Measurements from ENCODE around the gene ETV6.
A peak's percentile ranks its signal among the peaks of the same experiment; 100 is the strongest.

ETV6 gene

GRCh38 chr12:11756022-11756421, 106.5 kb downstream of the ETV6 start:
- Mint-ChIP-seq H3K36me3 (peaks cover 26% of the 10 kb centered on the region), H3K4me1 (peaks cover 12% of the 10 kb centered on the region), H3K9me3 (no peaks in the 10 kb centered on the region), H3K4me3 (no peak overlapping the region), H3K27ac (no peak overlapping the region), H3K27me3 (no peaks in the 10 kb centered on the region)

- Mint-ChIP-seq H3K27me3 (no peaks in the 10 kb centered on the region), H3K9me3 (no peaks in the 10 kb centered on the region), H3K4me3 (no peak overlapping the region), H3K36me3 (peaks cover 27% of the 10 kb centered on the region), H3K4me1 (peaks cover 10% of the 10 kb centered on the region), H3K27ac (no peak overlapping the region)
Observed at GRCh38 chr12:11756523-11756922, 107.0 kb downstream of the ETV6 start.

GRCh38 chr12:11757095-11757494, 107.6 kb downstream of the ETV6 start:
- Mint-ChIP-seq H3K4me1 (peaks cover 11% of the 10 kb centered on the region), H3K4me3 (no peak overlapping the region), H3K9me3 (no peaks in the 10 kb centered on the region), H3K36me3 (peaks cover 22% of the 10 kb centered on the region), H3K27me3 (no peaks in the 10 kb centered on the region), H3K27ac (no peak overlapping the region)

- peaks cover 22% of the 10 kb centered on the region for H3K36me3 Mint-ChIP-seq
- H3K27me3 Mint-ChIP-seq = no peaks in the 10 kb centered on the region
- peaks cover 15% of the 10 kb centered on the region for H3K4me1 Mint-ChIP-seq
- H3K9me3 Mint-ChIP-seq = no peaks in the 10 kb centered on the region
- H3K4me3 Mint-ChIP-seq = no peak overlapping the region
- H3K27ac Mint-ChIP-seq = no peak overlapping the region
Observed at GRCh38 chr12:11757531-11757930, 108.1 kb downstream of the ETV6 start.

- Mint-ChIP-seq H3K4me1 (peaks cover 21% of the 10 kb centered on the region), H3K27ac (no peak overlapping the region), H3K4me3 (no peak overlapping the region), H3K9me3 (no peaks in the 10 kb centered on the region), H3K27me3 (no peaks in the 10 kb centered on the region), H3K36me3 (peaks cover 18% of the 10 kb centered on the region)
Observed at GRCh38 chr12:11758087-11758486, 108.6 kb downstream of the ETV6 start.

GRCh38 chr12:11758510-11759493, 109.3 kb downstream of the ETV6 start:
- H3K4me1 Mint-ChIP-seq = peaks cover 24% of the 10 kb centered on the region
- H3K27ac Mint-ChIP-seq = peak overlapping the region; percentile 4
- H3K36me3 Mint-ChIP-seq = peaks cover 13% of the 10 kb centered on the region
- H3K27me3 Mint-ChIP-seq = no peaks in the 10 kb centered on the region
- H3K4me3 Mint-ChIP-seq = no peak overlapping the region
- H3K9me3 Mint-ChIP-seq = no peaks in the 10 kb centered on the region

- H3K36me3 Mint-ChIP-seq = peaks cover 12% of the 10 kb centered on the region
- peaks cover 31% of the 10 kb centered on the region for H3K4me1 Mint-ChIP-seq
- H3K9me3 Mint-ChIP-seq = no peaks in the 10 kb centered on the region
- no peaks in the 10 kb centered on the region for H3K27me3 Mint-ChIP-seq
- no peak overlapping the region for H3K4me3 Mint-ChIP-seq
- no peak overlapping the region for H3K27ac Mint-ChIP-seq
Observed at GRCh38 chr12:11759494-11759878, 110.0 kb downstream of the ETV6 start.

GRCh38 chr12:11759899-11760298, 110.4 kb downstream of the ETV6 start:
- Mint-ChIP-seq H3K4me1 (peaks cover 34% of the 10 kb centered on the region), H3K36me3 (peaks cover 12% of the 10 kb centered on the region), H3K27me3 (no peaks in the 10 kb centered on the region)

GRCh38 chr12:11761869-11762567, 112.5 kb downstream of the ETV6 start:
- Mint-ChIP-seq H3K36me3 (peaks cover 11% of the 10 kb centered on the region), H3K9me3 (no peaks in the 10 kb centered on the region), H3K27me3 (no peaks in the 10 kb centered on the region), H3K27ac (no peak overlapping the region), H3K4me1 (peaks cover 55% of the 10 kb centered on the region), H3K4me3 (no peak overlapping the region)

More at GRCh38 chr12:11759899-11760298, 110.4 kb downstream of the ETV6 start:
- Mint-ChIP-seq H3K4me3 (no peak overlapping the region), H3K27ac (no peak overlapping the region), H3K9me3 (no peaks in the 10 kb centered on the region)

- Mint-ChIP-seq H3K4me3 (no peak overlapping the region), H3K36me3 (peaks cover 11% of the 10 kb centered on the region), H3K9me3 (no peaks in the 10 kb centered on the region), H3K27me3 (no peaks in the 10 kb centered on the region), H3K27ac (peak overlapping the region; percentile 25), H3K4me1 (peaks cover 62% of the 10 kb centered on the region)
Observed at GRCh38 chr12:11762723-11763326, 113.4 kb downstream of the ETV6 start.

GRCh38 chr12:11763760-11764520, 114.5 kb downstream of the ETV6 start:
- Mint-ChIP-seq H3K27ac (peak overlapping the region; percentile 2), H3K27me3 (no peaks in the 10 kb centered on the region), H3K4me3 (no peak overlapping the region), H3K36me3 (peaks cover 11% of the 10 kb centered on the region), H3K9me3 (no peaks in the 10 kb centered on the region), H3K4me1 (peaks cover 58% of the 10 kb centered on the region)

- H3K9me3 Mint-ChIP-seq = no peaks in the 10 kb centered on the region
- H3K4me3 Mint-ChIP-seq = peak overlapping the region; percentile 76
- H3K27ac Mint-ChIP-seq = peak overlapping the region; percentile 94
- H3K36me3 Mint-ChIP-seq = peaks cover 17% of the 10 kb centered on the region
- H3K4me1 Mint-ChIP-seq = peaks cover 67% of the 10 kb centered on the region
- H3K27me3 Mint-ChIP-seq = no peaks in the 10 kb centered on the region
Observed at GRCh38 chr12:11764837-11765236, 115.4 kb downstream of the ETV6 start.

- Mint-ChIP-seq H3K27me3 (no peaks in the 10 kb centered on the region), H3K36me3 (peaks cover 12% of the 10 kb centered on the region), H3K27ac (peak overlapping the region; percentile 94), H3K4me1 (peaks cover 73% of the 10 kb centered on the region), H3K4me3 (peak overlapping the region; percentile 76), H3K9me3 (no peaks in the 10 kb centered on the region)
Observed at GRCh38 chr12:11765421-11765816, 115.9 kb downstream of the ETV6 start.

GRCh38 chr12:11765817-11766794, 116.6 kb downstream of the ETV6 start:
- H3K27ac Mint-ChIP-seq = peak overlapping the region; percentile 94
- no peaks in the 10 kb centered on the region for H3K9me3 Mint-ChIP-seq
- peaks cover 11% of the 10 kb centered on the region for H3K36me3 Mint-ChIP-seq
- peak overlapping the region; percentile 76 for H3K4me3 Mint-ChIP-seq
- no peaks in the 10 kb centered on the region for H3K27me3 Mint-ChIP-seq
- peaks cover 74% of the 10 kb centered on the region for H3K4me1 Mint-ChIP-seq

Measured in activated naive CD4-positive, alpha-beta T cell treated with anti-CD3 and anti-CD28 coated beads, Interleukin-2, amount 50 U/mL, for 24 hours (primary cell).